ENCODE measurements around the gene ZSWIM5.

Gene ZSWIM5

DNA sequence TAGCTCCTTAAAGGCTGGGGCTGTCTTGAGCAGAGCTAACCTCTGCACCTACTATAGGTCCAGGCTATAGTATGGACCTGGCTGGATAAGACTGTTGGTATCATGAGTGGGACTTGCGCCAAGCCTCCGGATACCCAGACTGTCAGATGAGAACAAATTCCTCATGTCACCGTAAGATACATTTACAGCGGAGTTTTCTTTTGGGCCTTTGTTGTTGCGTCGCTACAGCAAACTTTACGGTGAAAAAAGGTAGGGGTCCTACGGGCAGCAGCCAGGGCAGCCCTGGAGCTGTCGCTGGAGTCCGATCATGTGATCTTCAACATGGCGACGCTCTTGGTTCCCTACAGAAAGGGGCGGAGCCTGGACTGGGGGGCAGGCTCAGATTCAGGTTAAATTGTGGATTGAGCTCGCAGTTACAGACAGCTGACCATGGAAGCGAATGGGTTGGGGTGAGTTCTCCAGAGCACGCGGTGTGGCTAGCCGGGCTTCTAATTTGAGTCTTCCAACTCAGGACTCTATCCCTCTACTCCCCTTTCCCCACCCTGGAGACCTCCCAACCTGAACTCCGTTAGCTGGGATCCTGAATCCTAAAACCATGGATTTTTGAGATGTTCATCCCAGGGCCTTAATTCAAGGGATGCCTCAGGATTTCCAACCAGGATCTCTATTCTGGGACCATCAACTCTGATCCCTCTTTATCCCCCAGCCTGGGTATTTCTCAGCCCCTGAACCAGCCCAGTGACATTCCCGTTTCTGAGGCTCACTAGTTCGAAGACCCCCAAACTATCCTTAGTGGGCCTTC, 194.4 kb downstream of the ZSWIM5 start, which contains the start of gene UROD (continued):
- TF ChIP-seq ZNF221 (tag by site-specific recombination; IDR thresholded peaks at IDR 0.05; ENCODE audit: borderline replicate concordance) (no peak), OSR2 (tag by site-specific recombination; IDR thresholded peaks at IDR 0.05) (no peak), ZNF473 (tag by site-specific recombination; IDR thresholded peaks at IDR 0.05) (no peak), ZNF202 (tag by site-specific recombination; IDR thresholded peaks at IDR 0.05; ENCODE audit: borderline replicate concordance) (no peak), ZNF2 (tag by site-specific recombination; IDR thresholded peaks at IDR 0.05) (no peak), ZBTB49 (tag by site-specific recombination; IDR thresholded peaks at IDR 0.05; ENCODE audit: low read depth) (no peak), ZNF692 (tag by site-specific recombination; IDR thresholded peaks at IDR 0.05) (peak; percentile 56; the same call in 1 of the 2 replicates), ZNF223 (tag by site-specific recombination; IDR thresholded peaks at IDR 0.05) (no peak), ZNF677 (tag by site-specific recombination; IDR thresholded peaks at IDR 0.05) (no peak), ZNF621 (tag by site-specific recombination; IDR thresholded peaks at IDR 0.05) (no peak), ZNF354C (tag by site-specific recombination; IDR thresholded peaks at IDR 0.05; ENCODE audit: borderline replicate concordance, low read depth) (no peak), ZNF610 (tag by site-specific recombination; IDR thresholded peaks at IDR 0.05; ENCODE audit: borderline replicate concordance) (0 out of 2 replicates have a peak, but pooled peaks have one; percentile 27), ZFP41 (tag by site-specific recombination; IDR thresholded peaks at IDR 0.05; ENCODE audit: borderline replicate concordance) (no peak), OVOL3 (tag by site-specific recombination; IDR thresholded peaks at IDR 0.05) (no peak), SALL2 (tag by site-specific recombination; IDR thresholded peaks at IDR 0.05; ENCODE audit: borderline replicate concordance) (no peak), ZNF623 (tag by site-specific recombination; IDR thresholded peaks at IDR 0.05) (no peak), ZNF555 (tag by site-specific recombination; conservative IDR thresholded peaks at IDR 0.05) (no peak), ZNF311 (tag by site-specific recombination; IDR thresholded peaks at IDR 0.05; ENCODE audit: borderline replicate concordance) (no peak), ZNF133 (tag by site-specific recombination; IDR thresholded peaks at IDR 0.05) (no peak), SP3 (tag by site-specific recombination; IDR thresholded peaks at IDR 0.05) (peak; percentile 93), ZNF37A (tag by site-specific recombination; IDR thresholded peaks at IDR 0.05) (0 out of 2 replicates have a peak, but pooled peaks have one; percentile 11), TSHZ1 (tag by site-specific recombination; IDR thresholded peaks at IDR 0.05; ENCODE audit: borderline replicate concordance) (no peak), ZNF48 (tag by site-specific recombination; IDR thresholded peaks at IDR 0.05) (no peak), ZNF501 (tag by site-specific recombination; IDR thresholded peaks at IDR 0.05) (peak; percentile 43; the same call in 1 of the 2 replicates)
- TF ChIP-seq, protein P1, sequence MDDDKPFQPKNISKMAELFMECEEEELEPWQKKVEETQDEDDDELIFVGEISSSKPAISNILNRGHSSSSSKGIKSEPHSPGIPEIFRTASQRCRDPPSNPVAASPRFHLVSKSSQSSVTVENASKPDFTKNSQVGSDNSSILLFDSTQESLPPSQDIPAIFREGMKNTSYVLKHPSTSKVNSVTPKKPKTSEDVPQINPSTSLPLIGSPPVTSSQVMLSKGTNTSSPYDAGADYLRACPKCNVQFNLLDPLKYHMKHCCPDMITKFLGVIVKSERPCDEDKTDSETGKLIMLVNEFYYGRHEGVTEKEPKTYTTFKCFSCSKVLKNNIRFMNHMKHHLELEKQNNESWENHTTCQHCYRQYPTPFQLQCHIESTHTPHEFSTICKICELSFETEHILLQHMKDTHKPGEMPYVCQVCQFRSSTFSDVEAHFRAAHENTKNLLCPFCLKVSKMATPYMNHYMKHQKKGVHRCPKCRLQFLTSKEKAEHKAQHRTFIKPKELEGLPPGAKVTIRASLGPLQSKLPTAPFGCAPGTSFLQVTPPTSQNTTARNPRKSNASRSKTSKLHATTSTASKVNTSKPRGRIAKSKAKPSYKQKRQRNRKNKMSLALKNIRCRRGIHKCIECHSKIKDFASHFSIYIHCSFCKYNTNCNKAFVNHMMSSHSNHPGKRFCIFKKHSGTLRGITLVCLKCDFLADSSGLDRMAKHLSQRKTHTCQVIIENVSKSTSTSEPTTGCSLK (tag by site-specific recombination; IDR thresholded peaks at IDR 0.05), result no peak
- TF ChIP-seq, protein P2, sequence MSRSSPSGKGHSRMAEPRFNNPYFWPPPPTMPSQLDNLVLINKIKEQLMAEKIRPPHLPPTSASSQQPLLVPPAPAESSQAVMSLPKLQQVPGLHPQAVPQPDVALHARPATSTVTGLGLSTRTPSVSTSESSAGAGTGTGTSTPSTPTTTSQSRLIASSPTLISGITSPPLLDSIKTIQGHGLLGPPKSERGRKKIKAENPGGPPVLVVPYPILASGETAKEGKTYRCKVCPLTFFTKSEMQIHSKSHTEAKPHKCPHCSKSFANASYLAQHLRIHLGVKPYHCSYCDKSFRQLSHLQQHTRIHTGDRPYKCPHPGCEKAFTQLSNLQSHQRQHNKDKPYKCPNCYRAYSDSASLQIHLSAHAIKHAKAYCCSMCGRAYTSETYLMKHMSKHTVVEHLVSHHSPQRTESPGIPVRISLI (tag by site-specific recombination; IDR thresholded peaks at IDR 0.05), result no peak
- TF ChIP-seq, protein P3, sequence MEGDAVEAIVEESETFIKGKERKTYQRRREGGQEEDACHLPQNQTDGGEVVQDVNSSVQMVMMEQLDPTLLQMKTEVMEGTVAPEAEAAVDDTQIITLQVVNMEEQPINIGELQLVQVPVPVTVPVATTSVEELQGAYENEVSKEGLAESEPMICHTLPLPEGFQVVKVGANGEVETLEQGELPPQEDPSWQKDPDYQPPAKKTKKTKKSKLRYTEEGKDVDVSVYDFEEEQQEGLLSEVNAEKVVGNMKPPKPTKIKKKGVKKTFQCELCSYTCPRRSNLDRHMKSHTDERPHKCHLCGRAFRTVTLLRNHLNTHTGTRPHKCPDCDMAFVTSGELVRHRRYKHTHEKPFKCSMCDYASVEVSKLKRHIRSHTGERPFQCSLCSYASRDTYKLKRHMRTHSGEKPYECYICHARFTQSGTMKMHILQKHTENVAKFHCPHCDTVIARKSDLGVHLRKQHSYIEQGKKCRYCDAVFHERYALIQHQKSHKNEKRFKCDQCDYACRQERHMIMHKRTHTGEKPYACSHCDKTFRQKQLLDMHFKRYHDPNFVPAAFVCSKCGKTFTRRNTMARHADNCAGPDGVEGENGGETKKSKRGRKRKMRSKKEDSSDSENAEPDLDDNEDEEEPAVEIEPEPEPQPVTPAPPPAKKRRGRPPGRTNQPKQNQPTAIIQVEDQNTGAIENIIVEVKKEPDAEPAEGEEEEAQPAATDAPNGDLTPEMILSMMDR (tag by site-specific recombination; IDR thresholded peaks at IDR 0.05), result no peak

All from HEK293 (cell line).